ENCODE results near the gene SORCS2.

Gene SORCS2

DNA sequence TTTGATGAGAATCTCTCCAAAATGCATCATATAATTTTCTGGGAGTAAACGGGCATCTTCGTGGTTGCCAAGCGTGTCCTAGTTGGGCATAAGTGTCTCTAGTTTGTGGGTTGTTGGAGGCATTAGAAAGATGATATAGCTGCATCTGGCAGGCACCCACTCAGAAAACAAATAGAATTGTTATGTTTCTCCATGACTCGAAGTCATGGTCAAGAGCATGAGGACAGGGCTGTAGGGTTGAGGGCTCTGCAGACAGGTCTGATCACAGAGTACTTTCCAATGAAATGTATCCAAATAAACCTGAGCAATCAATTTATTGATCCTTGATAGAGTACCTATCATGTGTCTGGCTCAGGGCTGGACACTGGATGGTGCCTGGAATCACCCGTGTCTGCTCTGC, 82.7 kb downstream of the SORCS2 start:
- no peak for DNase-seq

DNA sequence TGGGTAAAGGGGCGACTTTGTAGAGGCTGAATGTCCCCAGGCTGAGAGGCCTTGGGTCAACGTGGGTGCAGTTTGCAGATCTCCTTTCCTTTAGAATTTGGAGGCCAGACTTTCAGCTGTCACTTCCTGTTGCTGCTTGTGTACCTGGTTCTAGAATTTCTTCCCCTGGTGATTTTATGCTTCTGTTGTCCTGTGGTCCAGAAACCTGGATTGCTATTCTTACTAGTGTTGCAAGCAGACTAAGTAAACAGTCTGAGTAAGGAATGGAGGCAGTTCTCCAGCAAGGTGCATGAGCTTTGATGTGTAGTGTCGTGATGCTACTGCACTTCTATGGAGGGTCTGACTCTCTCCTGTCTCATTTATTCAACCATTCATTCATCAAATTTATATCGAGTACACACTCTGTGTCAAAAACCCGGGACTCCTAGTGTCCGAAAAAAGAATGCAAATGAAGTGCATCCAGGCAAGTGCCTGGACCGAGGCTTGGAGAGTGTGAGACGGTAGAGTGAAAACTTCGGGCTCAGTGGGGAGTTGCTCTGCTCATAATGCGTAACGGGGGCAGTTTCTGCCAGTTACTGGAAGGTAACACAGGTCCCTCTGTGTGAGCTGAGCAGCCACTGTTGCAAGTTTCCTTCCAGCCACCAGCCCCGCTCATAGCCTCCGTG, 83.3 kb downstream of the SORCS2 start:
- no peak for DNase-seq

DNA sequence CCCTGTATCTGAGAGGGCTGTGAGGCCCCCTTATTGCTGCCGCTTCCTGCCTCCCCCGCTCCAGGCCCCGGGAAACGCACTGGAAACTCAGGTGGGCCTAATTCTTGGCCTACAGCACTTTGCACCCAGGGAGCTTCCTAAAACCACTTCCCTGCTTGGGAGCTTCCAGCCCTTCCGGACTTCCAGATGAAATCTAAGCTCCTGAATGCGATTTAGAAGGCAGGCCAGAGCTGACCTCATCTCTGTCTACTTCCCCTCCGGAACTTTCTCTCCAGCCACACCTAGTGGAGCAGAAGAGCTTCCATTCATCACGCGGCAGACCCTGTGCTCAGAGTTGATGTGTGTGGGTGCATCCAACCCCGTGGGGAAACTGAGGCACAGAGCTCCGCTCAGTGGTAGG, 84.2 kb downstream of the SORCS2 start:
- no peak for DNase-seq

DNA sequence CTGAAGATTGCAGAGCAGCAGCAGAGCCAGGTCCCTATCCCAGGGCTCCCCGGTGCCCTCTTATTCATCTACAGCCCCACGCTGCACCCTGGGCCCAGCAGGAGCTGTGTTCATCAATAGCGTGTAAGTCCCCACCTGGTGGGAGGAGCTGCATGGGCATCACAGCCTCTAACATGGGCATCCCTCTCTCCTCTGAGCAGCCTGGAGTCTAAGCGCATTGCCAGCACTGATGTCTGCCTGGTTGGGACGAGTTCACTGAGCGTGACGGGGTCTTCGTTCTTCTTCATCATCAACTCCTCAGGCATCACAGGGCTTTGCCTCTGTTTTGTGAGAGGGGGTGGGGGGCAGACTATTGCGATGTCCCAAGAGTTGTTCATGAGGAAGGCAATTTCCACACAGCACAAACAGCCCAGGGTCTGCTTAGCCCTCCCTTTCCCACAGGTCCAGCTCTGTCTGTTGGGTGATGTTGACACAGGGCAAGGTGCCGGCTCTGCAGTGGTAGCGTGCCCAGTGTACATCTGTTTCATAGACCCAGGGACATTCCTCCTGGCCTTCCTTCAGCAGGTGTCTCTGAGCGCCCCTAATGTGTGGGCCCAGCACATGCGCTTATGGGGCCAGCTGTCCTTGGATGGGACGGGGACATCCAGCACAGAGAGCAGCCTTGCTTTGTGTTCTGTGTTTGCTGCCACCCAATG, 85.9 kb downstream of the SORCS2 start:
- DNase-seq, result no peak

DNA sequence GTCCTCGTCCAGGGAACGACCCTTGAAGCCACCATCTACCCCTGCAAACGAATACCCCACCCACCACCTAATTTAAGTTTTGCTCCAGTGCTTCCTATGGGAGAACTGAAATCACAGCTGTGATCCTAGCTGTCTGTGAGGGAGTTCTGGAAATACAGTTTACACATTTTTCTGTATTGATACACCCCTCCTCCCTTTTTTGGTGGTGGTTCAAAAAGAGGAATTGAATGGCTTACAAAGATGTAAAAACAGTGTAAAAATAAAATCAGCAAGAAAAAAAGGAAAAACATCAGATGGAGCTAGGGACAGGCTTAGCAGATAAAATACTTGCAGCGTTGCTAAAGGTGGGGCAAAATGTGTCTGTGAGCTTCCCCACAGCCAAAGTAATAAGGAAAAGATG, 86.6 kb downstream of the SORCS2 start:
- no peak for DNase-seq

DNA sequence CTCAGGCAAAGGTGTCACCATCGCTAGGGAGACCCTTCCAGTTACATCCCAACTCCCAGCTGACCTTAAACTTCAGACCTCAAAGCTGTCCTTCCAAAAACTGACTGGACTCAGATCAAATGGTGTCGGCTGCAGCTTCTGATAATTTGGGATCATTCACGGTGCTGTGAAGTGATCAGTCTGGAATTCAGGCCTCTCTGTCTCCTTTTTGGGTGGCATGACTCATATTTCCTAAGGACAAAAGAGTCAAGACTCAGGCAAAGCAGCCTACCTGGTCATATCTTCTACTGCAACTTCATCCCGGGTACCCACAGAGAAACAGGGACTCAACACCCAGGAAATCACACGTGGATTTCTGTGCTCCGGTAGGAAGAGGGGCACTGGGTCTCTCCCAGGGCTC, 87.6 kb downstream of the SORCS2 start:
- no peak for DNase-seq

DNA sequence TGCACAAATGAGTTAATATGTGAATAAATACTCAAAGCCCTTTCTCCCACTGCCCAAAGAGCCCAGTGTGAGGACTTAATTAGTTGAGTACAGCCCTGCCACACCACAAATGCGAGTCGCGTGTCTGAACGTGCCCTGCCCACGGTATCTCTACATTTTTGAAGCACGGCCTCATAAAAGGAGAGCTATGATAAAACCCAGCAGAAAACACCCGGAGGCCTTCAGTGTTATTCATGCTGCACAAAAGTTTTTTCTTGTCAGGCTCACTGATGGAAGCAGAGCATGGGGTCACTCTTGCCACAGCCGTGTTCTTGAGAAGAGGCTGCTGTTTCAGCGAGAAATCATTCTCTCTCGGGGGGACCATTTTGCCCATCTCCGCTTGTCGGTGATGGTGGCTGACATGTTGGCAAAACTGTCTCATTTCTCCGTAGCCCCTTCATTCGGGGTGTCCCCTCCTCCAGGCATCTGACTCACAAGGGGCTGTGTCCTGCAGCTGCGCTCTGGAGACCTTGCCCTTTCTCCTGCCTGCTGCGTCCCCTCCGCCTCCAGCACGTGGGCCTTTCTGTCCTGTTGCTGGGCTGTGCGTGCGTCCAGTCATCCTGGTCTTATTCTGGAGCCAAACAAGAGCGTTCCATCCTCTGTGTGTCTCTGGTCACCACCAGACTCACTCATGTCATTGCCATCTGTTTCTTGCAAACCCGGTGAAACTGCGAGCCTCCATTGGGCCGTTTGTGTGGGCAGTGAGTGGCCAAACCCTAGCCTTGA, 88.8 kb downstream of the SORCS2 start:
- no peak for DNase-seq

DNA sequence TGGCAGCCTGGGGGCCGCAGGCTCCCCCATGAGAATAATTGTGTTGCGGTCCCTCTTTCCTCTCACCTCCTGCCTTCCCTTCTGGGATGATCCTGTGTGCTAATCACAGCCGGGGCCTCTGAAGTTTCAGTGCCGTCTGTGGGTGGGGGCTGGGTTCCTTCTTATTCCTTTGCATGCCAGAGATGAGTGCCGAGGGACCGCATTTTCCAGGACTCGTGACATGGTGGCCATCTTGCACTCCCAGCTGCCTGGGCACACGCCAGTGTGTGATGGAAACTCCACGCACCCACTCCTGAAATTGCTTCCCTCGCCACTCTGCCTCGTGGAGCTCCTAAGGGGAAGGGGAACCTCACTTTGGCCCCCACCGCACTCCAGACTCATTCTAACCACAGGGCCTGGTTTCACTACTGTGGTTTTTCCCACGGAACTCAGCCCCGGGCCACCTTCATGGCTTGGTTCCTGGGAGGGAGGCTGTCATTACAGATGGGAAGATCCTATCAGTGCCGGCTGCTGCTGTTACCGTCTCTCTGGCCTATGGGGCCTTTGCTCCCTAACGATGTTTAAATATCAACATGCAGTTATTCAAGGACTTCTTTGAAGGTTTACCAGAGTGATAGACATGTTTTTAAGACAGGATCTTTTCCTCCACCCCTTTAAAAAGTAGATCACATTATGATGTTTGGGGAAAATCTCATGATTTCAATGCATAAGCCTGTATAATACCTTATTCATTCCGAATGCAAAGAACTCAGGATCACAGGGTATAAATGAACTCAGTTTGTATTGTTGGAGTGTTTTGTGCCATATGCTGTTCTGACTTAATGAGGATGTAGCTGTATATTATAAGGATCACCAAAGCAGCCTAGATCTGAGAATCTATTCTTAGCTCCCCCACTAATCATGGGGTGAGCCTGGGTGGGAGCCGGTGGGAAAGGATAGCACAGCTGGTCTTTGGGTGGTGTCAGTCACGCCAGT, 89.6 kb downstream of the SORCS2 start:
- DNase-seq, result no peak

DNA sequence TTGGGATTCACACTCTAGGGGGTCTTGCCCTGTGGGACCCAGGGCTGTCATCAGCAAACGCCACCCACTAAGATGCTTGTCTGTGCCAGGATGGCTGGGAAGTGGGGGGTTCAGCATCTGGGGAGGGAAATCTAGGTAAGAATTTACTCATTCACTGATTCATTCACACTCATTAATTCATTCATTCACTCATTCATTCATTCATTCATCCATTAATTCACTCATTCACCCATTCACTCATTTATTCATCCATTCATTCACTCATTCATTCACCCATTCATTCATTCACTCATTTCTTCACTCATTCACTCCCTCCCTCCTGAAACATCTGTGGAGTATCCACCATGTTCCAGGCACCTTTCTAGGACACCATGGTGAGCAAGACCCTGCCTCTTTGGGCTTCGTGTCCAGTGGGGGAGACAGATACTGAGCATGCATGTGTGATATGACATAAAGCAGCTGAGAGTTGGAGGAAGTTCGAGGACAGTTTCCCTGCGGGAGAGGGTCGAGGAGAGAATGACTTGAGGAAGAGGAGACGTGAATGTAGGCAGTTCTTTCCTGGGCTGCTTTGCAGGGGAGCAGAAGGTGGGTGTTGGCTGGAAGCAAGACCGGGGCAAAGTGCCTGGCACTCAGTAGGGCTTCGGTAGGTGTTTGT, 90.6 kb downstream of the SORCS2 start:
- no peak for DNase-seq

DNA sequence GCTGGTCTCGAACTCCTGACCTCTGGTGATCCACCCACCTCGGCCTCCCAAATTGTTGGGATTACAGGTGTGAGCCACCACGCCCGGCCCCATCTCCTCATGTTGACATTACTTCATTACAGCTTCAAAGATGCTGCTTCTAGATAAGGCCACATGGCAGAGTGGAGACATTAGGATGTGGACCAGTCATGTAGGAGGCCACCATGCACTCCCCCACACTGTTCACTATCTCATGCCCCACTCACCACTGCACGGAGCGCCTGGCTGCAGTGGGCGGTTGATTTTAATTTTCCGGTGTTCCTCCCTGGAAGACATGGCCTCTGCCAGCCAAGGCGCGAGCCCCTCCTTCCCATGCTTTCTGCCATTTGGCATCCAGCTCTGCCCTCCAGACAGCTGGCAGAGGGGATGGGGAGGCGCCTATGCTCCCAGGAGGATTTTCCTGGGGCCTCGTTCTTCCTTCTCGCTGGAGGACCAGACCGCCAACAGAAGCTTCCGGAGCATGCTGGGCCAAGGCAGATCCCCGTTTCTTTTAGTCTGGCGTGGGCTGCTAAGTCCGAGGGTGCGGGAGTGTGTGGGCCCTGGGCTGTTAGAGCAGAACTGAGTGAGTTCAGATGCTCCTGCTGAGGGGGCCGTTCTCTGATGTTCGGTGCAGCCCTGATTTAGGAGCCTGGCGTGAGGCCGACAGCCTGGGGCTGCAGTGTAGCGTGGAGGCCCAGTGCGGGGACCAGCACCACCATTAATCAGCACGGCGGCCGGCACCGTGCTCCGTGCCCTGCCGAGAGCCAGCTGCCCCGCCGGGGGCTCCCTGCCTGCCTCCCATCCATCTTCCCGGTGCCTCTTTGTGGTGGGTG, 93.1 kb downstream of the SORCS2 start:
- DNase-seq, result no peak

DNA sequence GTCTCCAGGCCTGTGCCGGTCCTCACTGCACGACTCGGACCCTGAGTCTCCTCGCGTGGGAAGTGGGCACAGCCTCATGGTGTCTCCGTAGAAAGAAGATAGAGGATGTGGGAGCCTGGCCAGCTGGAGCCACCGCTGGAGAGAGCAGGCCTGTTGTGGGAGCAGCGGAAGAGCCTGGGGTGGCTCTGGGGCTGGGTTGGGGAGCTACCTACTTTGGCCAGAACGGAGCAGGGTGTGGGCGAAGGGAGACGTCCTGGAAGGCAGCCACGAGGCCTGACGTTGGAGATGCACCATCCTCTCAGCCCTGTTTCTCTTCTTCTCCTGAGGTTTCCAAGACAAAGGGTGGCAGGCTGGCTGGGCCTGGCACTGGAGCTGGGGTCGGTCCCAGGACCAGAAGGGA, 93.8 kb downstream of the SORCS2 start:
- no peak for DNase-seq

DNA sequence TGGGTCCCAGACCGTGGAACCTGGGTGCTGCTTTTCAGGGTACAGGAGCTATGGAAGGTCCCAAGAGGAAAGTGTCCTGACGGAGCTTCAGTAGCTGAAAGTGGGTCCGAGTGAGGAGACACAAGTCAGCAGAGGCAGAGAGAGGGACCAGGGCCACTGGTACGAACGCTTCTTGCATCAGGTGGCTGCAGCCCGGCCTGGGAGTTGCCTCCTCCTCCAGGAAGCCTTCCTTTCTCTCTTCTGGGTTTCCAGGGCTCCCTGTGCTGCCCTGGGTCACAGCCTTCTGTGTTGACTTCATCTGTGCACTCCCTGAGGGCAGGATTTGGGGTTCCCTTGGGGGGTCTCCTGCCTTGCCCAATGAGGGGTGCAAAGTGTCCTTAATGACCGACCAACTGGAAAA, 94.5 kb downstream of the SORCS2 start:
- DNase-seq, result no peak

DNA sequence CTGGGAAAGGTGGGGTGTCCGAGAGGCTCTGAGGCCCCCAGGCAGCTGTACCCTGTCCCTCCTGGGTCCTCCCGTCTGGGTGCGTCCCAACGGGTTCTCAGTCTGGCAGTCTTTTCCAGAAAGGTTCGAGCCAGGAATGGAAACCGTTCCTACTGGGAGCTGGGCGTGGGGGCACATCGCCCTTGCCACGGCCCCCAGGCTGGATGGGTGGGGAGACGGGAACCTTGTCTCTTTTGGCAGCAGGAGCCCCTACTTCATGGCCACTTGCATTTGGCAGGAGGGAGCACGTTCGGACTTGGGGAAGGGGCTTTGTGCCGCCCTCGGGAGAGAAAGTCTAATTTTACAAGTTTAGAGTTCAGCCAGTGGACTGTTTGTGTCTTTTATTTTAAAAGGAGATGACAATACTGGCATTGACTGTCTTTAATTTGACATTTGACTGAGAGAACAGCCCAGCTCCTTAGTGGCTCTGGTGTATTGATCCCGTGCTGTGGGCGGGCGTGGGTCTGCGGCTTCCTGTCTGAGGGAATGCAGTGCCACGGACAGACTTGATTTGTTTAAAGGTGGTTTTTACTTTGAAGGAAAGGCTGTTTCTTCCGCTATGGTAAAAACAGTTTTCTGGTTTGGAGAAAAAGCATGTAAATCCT, 95.1 kb downstream of the SORCS2 start:
- DNase-seq, result no peak

DNA sequence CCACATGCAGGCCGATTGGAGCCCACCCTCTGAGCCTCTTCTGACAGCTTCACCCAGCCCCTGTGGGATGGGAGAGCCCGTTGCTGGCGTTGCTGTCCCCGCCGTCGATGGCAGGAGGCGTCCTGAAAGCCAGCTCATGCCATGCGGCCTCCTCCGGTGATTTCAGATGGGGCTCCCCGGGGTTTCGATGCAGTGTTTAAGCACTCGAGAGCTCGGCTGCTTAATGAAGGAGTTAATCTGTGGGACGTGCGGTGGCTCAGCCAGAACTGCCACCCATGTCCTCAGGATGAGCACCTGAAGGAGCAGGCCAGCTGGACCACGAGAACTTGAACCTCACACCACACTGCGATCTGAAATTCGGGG, 95.6 kb downstream of the SORCS2 start:
- DNase-seq, result no peak

DNA sequence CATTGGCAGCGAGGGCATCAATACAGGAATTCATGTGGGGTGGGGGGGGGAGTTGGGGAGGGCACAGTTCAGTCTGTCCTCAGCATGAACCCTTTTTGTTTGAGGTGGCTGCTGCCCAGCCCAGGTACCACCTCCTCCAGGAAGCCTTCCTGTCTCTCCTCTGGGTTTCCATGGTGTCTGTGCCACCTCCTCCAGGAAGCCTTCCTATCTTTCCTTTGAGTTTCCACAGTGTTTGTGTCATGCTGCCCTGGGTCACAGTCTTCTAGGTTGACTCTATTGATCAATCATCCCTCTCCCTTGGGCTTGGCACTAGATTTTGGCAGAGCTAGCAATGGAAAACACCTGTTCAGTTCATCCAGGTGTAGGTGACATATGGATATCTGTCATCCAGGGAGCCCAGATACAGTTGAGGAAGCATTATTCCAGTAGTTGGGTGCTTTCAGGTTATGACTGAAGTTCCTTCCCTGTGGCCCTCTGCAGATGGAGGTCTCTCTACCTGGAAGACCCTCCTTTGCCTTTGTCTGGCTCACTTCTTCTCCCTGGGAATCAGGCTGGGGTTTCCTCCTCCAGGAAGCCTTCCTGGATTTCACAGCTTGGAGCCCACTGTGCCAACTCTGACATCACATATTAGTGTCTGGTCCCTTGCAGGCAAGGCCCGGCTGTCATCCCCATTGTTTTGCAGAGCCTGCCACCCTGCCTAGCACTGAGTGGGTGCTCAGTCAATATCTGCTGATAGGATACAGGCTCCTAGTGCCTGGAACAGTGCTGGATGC, 96.6 kb downstream of the SORCS2 start:
- no peak for DNase-seq

DNA sequence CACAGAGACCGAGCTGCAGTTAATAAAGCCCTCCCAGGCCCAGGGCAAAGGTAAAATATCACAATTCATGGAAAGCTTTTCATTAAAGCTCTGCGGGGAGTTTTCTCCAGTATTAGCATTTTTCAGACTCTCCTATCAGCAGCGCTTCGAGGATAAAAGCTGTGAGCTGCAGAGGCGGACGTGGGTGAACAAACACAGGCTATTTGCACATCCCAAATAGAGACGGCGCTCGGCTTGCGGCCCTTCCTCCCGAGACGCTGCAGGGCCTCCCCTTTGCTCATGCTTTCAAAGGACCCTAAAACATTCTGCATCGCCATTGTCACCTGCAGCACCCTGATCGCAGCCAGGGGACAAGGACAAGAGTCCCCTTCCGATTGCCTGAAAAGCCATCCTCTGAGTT, 97.3 kb downstream of the SORCS2 start:
- DNase-seq, result no peak

DNA sequence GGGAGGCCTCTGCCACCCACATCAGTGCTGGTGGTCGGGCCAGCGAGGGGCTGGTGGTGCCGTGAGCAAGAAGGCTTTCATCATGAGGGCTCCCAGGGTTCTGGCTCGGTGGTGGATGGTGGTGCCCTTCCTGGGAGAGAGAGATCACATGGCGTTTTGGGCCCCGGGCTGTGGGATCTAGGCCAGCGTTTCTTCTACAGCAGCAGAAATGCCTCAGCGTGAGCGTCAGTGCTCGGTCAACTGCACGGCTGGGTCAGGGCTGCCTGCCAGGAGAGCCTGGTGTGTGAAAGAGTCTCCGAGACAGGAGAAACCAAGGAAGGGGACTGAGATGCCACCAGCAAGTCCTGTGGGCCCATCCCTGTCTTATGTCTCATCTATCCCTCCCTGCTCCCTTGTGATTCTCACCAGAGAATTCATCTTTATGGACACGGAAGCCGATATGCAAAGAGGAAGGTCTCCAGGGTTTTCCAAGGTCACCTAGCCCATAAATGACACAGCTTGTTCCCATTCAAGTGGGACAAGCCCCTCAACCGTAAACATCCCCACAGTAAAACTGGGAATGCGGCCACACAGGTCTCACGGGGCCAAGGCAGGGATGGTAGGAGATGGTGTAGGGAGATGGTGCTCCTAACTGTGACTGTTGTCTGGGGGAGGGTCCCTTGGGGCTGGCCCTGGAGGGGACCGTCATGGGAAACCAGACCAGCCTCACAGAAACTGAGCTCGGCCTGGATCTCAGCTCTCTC, 99.2 kb downstream of the SORCS2 start:
- no peak for DNase-seq

DNA sequence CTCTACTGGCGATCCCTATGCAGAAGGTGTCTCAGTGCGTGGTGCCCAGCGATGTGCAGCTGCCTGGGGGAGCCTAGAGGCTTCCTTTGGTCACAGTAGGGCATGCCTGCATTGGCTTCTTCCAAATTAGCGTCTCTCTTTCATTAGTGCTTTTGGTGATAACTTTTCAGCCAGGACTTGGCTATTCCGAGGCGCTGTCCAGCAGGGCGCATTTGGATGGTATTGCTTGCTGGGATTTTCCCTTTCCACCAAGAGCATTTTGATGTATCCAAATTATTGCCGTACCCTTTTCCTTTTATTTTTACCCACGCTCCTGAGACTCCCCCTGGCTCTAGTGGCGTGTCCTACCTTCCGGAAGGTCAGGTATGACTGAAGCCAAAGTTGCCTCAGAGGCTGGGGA, 101.4 kb downstream of the SORCS2 start:
- no peak for DNase-seq

DNA sequence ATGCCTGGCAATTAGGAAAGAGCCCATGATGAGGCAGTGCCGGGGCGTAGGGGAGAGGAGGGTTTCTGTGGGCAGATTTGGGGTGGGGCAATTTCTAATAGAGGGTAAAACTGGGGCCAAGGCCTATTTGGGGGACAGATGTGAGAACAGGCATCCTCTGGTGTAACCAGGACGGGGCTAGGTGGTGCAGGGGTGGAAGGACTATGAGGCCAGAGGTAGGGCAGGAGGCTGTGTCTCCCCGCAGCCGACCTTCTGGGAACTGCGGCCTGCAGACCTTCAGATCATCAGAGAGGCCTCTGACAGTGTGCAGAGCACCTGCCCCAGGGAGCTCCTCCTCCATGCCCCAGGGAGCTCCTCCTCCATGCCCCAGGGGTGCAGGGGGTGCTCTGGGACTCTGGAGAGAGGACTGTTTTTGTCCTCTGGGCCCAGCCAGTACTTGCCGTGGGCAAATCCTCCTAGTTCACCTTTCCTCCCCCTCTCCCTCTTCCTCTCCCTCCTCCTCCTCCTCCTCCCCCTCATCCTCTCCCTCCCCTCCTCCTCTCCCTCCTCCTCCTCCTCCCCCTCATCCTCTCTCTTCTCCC, 101.9 kb downstream of the SORCS2 start:
- no peak for DNase-seq

All from activated naive CD4-positive, alpha-beta T cell (primary cell).